ENCODE measurements around the gene PUS7L.

PUS7L gene

DNA sequence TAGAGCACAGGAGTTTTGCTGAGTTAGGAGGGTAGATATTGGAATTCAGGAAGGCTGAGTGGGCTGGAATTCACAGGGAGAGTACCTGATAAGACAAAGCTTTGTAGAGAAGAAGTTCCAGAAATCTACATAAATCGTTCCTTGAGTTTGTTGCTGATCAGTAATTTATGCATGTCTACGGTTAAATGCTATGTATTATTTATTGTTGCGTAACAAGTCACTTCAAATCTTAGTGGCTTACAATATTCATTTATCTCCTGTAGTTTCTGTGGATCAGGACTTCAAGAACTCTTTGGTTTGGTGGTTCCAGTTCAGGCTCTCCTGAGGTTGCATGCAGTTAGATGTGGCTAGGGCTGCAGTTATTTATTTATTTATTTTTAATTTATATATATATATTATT is 7.8 kb downstream of the PUS7L start:
- Histone ChIP-seq H3K79me2 (ENCODE audit: low read length) (peaks cover 3% of the 10 kb centered on the region; the same call in 1 of the 2 replicates), H3K9me3 (ENCODE audit: insufficient read depth, low read length) (no peaks in the 10 kb centered on the region), H3K36me3 (replicated peaks; ENCODE audit: low read depth, low read length) (peaks cover 37% of the 10 kb centered on the region), H3K9ac (ENCODE audit: low read length) (no peak overlapping the region), H2AFZ (ENCODE audit: low read depth, low read length) (no peak overlapping the region), H3K4me2 (ENCODE audit: low read length) (no peak overlapping the region), H3K4me1 (ENCODE audit: low read length) (no peaks in the 10 kb centered on the region), H4K20me1 (ENCODE audit: insufficient read depth, low read length) (no peaks in the 10 kb centered on the region), H3K27me3 (ENCODE audit: low read depth, low read length) (no peaks in the 10 kb centered on the region), H3K4me3 (ENCODE audit: low read length) (no peak overlapping the region), H3K27ac (ENCODE audit: low read length) (no peak overlapping the region)
- TF ChIP-seq, protein P1, sequence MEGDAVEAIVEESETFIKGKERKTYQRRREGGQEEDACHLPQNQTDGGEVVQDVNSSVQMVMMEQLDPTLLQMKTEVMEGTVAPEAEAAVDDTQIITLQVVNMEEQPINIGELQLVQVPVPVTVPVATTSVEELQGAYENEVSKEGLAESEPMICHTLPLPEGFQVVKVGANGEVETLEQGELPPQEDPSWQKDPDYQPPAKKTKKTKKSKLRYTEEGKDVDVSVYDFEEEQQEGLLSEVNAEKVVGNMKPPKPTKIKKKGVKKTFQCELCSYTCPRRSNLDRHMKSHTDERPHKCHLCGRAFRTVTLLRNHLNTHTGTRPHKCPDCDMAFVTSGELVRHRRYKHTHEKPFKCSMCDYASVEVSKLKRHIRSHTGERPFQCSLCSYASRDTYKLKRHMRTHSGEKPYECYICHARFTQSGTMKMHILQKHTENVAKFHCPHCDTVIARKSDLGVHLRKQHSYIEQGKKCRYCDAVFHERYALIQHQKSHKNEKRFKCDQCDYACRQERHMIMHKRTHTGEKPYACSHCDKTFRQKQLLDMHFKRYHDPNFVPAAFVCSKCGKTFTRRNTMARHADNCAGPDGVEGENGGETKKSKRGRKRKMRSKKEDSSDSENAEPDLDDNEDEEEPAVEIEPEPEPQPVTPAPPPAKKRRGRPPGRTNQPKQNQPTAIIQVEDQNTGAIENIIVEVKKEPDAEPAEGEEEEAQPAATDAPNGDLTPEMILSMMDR (IDR thresholded peaks at IDR 0.05; ENCODE audit: low read depth, low read length): no peak
- TF ChIP-seq EZH2phosphoT487 (IDR thresholded peaks at IDR 0.05; ENCODE audit: low read depth): no peak

DNA sequence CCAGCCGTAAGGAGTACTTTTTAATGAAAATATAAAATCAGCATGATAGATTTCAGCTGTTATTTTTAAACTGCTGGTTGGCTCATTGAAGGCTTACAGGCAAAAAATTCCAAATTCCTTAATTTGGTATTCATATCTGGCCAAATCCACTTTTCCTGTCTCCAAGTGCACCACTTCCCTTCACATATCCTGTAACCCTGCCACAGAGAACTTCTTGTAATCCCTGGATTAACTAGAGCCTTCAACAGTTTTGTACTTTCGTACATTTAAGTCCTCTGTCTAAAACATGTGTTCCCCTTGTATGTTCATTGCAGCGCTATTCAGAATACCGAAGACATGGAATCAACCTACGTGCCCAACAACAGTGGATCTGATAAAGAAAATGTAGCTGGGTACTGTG is 9.6 kb downstream of the PUS7L start:
- no peak for TF ChIP-seq EZH2phosphoT487 (IDR thresholded peaks at IDR 0.05; ENCODE audit: low read depth)
- TF ChIP-seq, protein P1 (IDR thresholded peaks at IDR 0.05; ENCODE audit: low read depth, low read length): no peak
- Histone ChIP-seq H3K27me3 (ENCODE audit: low read depth, low read length) (no peaks in the 10 kb centered on the region), H3K4me2 (ENCODE audit: low read length) (no peak overlapping the region), H3K36me3 (replicated peaks; ENCODE audit: low read depth, low read length) (peaks cover 31% of the 10 kb centered on the region), H3K9me3 (ENCODE audit: insufficient read depth, low read length) (no peaks in the 10 kb centered on the region), H3K4me1 (ENCODE audit: low read length) (no peaks in the 10 kb centered on the region), H3K4me3 (ENCODE audit: low read length) (no peak overlapping the region), H3K27ac (ENCODE audit: low read length) (no peak overlapping the region), H4K20me1 (ENCODE audit: insufficient read depth, low read length) (no peaks in the 10 kb centered on the region), H2AFZ (ENCODE audit: low read depth, low read length) (no peak overlapping the region), H3K9ac (ENCODE audit: low read length) (no peak overlapping the region), H3K79me2 (ENCODE audit: low read length) (peaks cover 3% of the 10 kb centered on the region; the same call in 1 of the 2 replicates)

GRCh38 chr12:43744826-43745225 is 13.8 kb downstream of the PUS7L start:
- Histone ChIP-seq H4K20me1 (ENCODE audit: insufficient read depth, low read length) (no peaks in the 10 kb centered on the region), H2AFZ (ENCODE audit: low read depth, low read length) (no peak overlapping the region), H3K27me3 (ENCODE audit: low read depth, low read length) (no peaks in the 10 kb centered on the region), H3K27ac (ENCODE audit: low read length) (no peak overlapping the region), H3K4me3 (ENCODE audit: low read length) (no peak overlapping the region), H3K79me2 (ENCODE audit: low read length) (no peaks in the 10 kb centered on the region), H3K9ac (ENCODE audit: low read length) (no peak overlapping the region), H3K4me1 (ENCODE audit: low read length) (peaks cover 4% of the 10 kb centered on the region; the same call in 1 of the 2 replicates), H3K4me2 (ENCODE audit: low read length) (no peak overlapping the region), H3K36me3 (replicated peaks; ENCODE audit: low read depth, low read length) (peaks cover 19% of the 10 kb centered on the region), H3K9me3 (ENCODE audit: insufficient read depth, low read length) (no peaks in the 10 kb centered on the region)
- TF ChIP-seq, protein P1 (IDR thresholded peaks at IDR 0.05; ENCODE audit: low read depth, low read length): no peak
- TF ChIP-seq EZH2phosphoT487 (IDR thresholded peaks at IDR 0.05; ENCODE audit: low read depth): no peak

DNA sequence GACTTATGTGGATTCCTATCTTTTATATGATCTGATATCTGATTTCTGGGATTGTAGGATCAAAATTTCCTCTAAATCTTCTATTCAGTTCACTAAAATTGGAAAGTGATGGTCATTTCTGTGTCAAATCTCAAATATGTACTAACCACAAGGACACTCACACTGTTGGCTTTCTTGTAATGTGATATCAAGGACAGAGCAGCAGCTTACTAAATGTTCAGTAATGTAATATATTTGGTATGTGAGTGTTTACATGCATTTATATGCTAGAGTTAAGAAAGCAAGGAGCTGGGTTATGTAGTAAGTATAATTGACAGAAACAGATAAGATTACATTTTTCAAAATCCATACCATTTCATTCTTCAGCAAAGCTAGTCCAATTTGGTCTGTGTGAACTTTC is 16.5 kb downstream of the PUS7L start:
- Histone ChIP-seq H3K27ac (ENCODE audit: low read length) (no peak overlapping the region), H4K20me1 (ENCODE audit: insufficient read depth, low read length) (no peaks in the 10 kb centered on the region), H3K4me1 (ENCODE audit: low read length) (peaks cover 4% of the 10 kb centered on the region; the same call in 1 of the 2 replicates), H3K9ac (ENCODE audit: low read length) (no peak overlapping the region), H3K79me2 (ENCODE audit: low read length) (no peaks in the 10 kb centered on the region), H3K36me3 (replicated peaks; ENCODE audit: low read depth, low read length) (peaks cover 23% of the 10 kb centered on the region), H2AFZ (ENCODE audit: low read depth, low read length) (no peak overlapping the region), H3K27me3 (ENCODE audit: low read depth, low read length) (no peaks in the 10 kb centered on the region), H3K9me3 (ENCODE audit: insufficient read depth, low read length) (no peaks in the 10 kb centered on the region), H3K4me2 (ENCODE audit: low read length) (no peak overlapping the region), H3K4me3 (ENCODE audit: low read length) (no peak overlapping the region)
- TF ChIP-seq EZH2phosphoT487 (IDR thresholded peaks at IDR 0.05; ENCODE audit: low read depth): no peak
- TF ChIP-seq, protein P1 (IDR thresholded peaks at IDR 0.05; ENCODE audit: low read depth, low read length): no peak
